AG04450 (cell line): Measurements from ENCODE around the gene MAP2. TPM values are rescaled to one million over a fixed set of nuclear protein-coding genes. Genes with fewer than 3 reads are reported as not detected.

Experiments used
- CTCF ChIA-PET: fragments of 300-600, 350-600 bp; formaldehyde crosslinking; extraction: SDS; loops from one replicate; lab custom pipeline; 2022; ENCODE audit warnings: antibody characterized with exemption, inconsistent platforms; lab: Charles Lee
- POLR2A ChIA-PET: fragments of 350-600 bp; formaldehyde crosslinking; extraction: SDS; loops from one replicate; lab custom pipeline; 2021; ENCODE audit warnings: antibody characterized with exemption, inconsistent platforms; lab: Yijun Ruan, JAX
- DNase-seq: peaks from one replicate; pipeline ENCODE4 v3.0.0-alpha.2; 2011; ENCODE audit warnings: low read depth, low spot score
- H3K27ac ChIP-seq: one replicate; pipeline ENCODE4 v1.5.1; 2012; ENCODE audit warnings: low read depth, low read length, control low read depth
- H3K27me3 ChIP-seq: one replicate; pipeline ENCODE4 v1.6.0; 2012; ENCODE audit warnings: low read length; ENCODE audit not compliant: control insufficient read depth, insufficient read depth
- H3K4me3 ChIP-seq: 2 replicates; pipeline ENCODE4 v1.5.1; 2011; ENCODE audit warnings: mild to moderate bottlenecking, low read depth, low read length, control low read depth
- H3K9me3 ChIP-seq: 2 replicates; pipeline ENCODE4 v1.5.1; 2012; ENCODE audit warnings: low read length; ENCODE audit not compliant: control insufficient read depth, insufficient read depth
- polyA plus RNA-seq: library from polyadenylated mRNA; depleted of rRNA; stranded (reverse); fragments of >200 nt; gene quantifications from 2 replicates; pipeline ENCODE4 v1.2.3, GENCODE V29; 2011
- TF ChIP-seq, protein P1 (sequence below): IDR thresholded peaks from 2 replicates; pipeline ENCODE4 v1.5.1; 2011; ENCODE audit warnings: low read depth, low read length, control low read depth, inconsistent platforms

MAP2 gene
- polyA plus RNA-seq, 1 experiment = 0.69 TPM

DNA sequence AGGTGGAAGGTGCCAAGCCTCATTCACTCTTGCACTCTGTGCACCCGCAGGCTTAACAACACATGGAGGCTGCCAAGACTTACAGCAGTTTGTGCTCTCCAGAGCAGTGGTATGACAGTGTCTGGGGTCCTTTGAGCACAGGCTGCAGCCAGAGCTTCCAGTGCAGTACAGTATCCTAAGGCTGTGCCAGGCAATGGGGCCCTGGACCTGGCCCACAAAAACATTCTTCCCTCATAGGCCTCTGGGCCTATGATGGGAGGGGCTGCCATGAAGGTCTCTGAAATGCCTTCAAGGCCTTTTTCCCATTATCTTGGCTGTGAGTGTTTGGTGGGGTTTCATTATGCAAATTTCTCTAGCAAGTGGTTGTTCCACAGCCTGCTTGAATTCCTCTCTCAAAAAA lies 74.8 kb downstream of the MAP2 start:
- no peaks in the 10 kb centered on the region for H3K27me3 ChIP-seq
- no peak for DNase-seq
- ChIA-PET POLR2A (no interaction called here), CTCF (interaction anchor here (1.2 kb wide), 1 partner anchor 164 kb away, joined by 3 read pairs; no protein-coding TSS in a partner anchor)
- no peak overlapping the region for H3K4me3 ChIP-seq
- H3K9me3 ChIP-seq = peaks cover 9% of the 10 kb centered on the region
- no peak overlapping the region for H3K27ac ChIP-seq
- TF ChIP-seq, protein P1, sequence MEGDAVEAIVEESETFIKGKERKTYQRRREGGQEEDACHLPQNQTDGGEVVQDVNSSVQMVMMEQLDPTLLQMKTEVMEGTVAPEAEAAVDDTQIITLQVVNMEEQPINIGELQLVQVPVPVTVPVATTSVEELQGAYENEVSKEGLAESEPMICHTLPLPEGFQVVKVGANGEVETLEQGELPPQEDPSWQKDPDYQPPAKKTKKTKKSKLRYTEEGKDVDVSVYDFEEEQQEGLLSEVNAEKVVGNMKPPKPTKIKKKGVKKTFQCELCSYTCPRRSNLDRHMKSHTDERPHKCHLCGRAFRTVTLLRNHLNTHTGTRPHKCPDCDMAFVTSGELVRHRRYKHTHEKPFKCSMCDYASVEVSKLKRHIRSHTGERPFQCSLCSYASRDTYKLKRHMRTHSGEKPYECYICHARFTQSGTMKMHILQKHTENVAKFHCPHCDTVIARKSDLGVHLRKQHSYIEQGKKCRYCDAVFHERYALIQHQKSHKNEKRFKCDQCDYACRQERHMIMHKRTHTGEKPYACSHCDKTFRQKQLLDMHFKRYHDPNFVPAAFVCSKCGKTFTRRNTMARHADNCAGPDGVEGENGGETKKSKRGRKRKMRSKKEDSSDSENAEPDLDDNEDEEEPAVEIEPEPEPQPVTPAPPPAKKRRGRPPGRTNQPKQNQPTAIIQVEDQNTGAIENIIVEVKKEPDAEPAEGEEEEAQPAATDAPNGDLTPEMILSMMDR = no peak

DNA sequence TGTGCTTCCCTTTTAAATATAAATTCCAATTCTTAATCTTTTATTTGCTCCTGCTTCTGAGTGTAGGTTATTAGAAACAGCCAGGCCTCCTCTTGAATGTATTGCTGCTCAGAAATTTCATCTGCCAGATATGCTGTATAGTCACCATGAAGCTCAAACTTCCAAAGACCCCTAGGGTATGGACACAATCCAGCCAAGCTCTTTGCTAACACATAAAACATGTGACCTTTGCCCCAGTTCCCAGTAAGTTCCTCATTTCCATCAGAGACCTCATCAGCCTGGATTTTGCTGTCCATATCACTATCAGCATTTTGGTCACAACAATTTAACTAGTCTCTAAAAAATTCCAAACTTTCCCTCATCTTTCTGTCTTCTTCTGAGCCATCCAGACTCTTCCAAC lies 75.2 kb downstream of the MAP2 start:
- TF ChIP-seq, protein P1 = no peak
- Histone ChIP-seq H3K4me3 (no peak overlapping the region), H3K27ac (no peak overlapping the region), H3K9me3 (peaks cover 9% of the 10 kb centered on the region), H3K27me3 (no peaks in the 10 kb centered on the region)
- ChIA-PET POLR2A (no interaction called here), CTCF (interaction anchor here (1.2 kb wide), 1 partner anchor 164 kb away, joined by 3 read pairs; no protein-coding TSS in a partner anchor)
- DNase-seq = peak; percentile 11

DNA sequence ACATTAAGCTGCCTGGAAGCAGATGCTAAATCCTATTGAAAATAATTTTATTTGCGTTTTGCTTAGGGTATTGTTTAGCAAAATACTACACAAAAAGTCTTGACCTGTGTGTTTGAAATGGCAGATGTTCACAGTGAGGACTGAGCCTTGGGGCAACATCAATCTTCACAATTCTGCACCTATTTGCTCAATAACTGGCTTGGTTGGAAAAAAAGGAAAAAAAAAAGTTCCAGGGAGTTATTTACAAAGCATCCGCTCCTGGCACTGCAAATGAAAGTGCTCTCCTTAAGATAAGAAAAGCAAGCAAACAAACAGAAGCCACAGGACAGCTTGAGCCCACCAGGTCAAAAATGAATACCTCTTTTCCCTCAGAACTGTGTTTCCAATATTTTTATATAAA lies 77.7 kb downstream of the MAP2 start:
- H3K27me3 ChIP-seq = no peaks in the 10 kb centered on the region
- peaks cover 4% of the 10 kb centered on the region; the same call in 1 of the 2 replicates for H3K9me3 ChIP-seq
- no peak overlapping the region for H3K27ac ChIP-seq
- TF ChIP-seq, protein P1 = no peak
- DNase-seq = no peak
- CTCF ChIA-PET = no interaction called here
- POLR2A ChIA-PET = no interaction called here
- no peak overlapping the region for H3K4me3 ChIP-seq

DNA sequence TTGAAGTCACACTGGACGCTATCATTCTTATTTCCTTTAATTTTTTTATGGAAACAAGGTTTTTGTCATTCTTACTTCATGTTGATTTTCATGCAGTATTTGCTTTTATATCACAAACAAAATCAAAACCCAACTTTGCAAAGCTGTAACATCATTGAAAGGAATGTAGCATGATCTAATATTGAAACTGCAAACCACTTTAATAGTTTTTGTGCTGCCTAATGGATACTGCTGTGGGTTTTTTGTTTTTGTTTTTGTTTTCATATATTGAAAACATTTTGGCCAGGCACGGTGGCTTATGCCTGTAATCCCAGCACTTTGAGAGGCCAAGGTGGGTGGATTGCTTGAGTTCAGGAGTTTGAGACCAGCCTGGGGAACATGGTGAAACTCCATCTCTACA lies 81.6 kb downstream of the MAP2 start:
- no peaks in the 10 kb centered on the region for H3K27me3 ChIP-seq
- no peak overlapping the region for H3K4me3 ChIP-seq
- ChIA-PET POLR2A (no interaction called here), CTCF (no interaction called here)
- no peaks in the 10 kb centered on the region for H3K9me3 ChIP-seq
- TF ChIP-seq, protein P1 = no peak
- DNase-seq = no peak
- H3K27ac ChIP-seq = no peak overlapping the region

DNA sequence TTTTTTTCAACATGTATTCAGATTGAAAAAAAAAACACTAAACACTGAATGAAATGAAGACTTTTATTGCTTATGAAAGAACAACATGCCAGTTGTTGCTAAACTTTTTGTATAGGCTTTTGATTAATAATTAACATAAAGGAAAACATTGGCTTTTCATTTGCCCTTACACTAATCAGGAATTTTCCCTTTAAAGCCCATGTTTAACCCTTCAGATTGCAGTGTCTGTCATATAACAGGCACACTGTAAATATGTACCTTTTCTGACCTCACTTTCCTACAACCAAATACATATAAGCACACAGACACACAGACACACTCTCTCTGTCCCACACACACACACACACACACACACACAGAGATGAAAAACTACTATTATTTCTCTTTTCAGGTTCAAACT lies 84.4 kb downstream of the MAP2 start:
- Histone ChIP-seq H3K9me3 (no peaks in the 10 kb centered on the region), H3K27ac (no peak overlapping the region), H3K4me3 (no peak overlapping the region), H3K27me3 (no peaks in the 10 kb centered on the region)
- CTCF ChIA-PET = interaction anchor here (1.4 kb wide), 1 partner anchor 84 kb away, joined by 4 read pairs; the partner anchor contains the start of gene MAP2
- no peak for DNase-seq
- POLR2A ChIA-PET = no interaction called here
- TF ChIP-seq, protein P1 = no peak
